Gastrocnemius medialis (tissue), 4 donors: Measurements from ENCODE around the gene CBLL2. TPM values are rescaled to one million over a fixed set of nuclear protein-coding genes. Genes with fewer than 3 reads are reported as not detected.

Experiments
- ATAC-seq, 2 donors: fragments of 150-250 bp; one replicate each; pipeline ENCODE4 v1.9.1; 2016
- DNase-seq, 2 donors: peaks; one replicate each; pipeline ENCODE4 v3.0.0-alpha.2; 2019
- H3K27ac ChIP-seq, 4 donors: fragments of 200-600 bp; sonication (generic); 1 replicate in 1 of 4; 2 replicates in 3 of 4; pipeline ENCODE4 v1.5.1; 2016 to 2018; ENCODE audit warnings: mild to moderate bottlenecking in 2 of 4, moderate library complexity in 1 of 4
- H3K27me3 ChIP-seq, 3 donors: fragments of 200-600 bp; sonication (generic) in 2 of 3; 1 replicate in 1 of 3; 2 replicates in 2 of 3; pipeline versions ENCODE4 v1.5.1 to v1.6.0; 2016 to 2019; ENCODE audit warnings: mild to moderate bottlenecking in 1 of 3, moderate library complexity in 1 of 3
- H3K36me3 ChIP-seq, 2 donors: fragments of 200-600 bp; sonication (generic) in 1 of 2; one replicate each; pipeline ENCODE4 v1.5.1; 2017 to 2018
- H3K4me1 ChIP-seq, 2 donors: fragments of 200-600 bp; sonication (generic) in 1 of 2; one replicate each; pipeline ENCODE4 v1.5.1; 2016 to 2017; ENCODE audit warnings: mild to moderate bottlenecking in 2 of 2
- H3K4me3 ChIP-seq, 4 donors: fragments of 200-600 bp; sonication (generic) in 3 of 4; 1 replicate in 1 of 4; 2 replicates in 3 of 4; pipeline ENCODE4 v1.5.1; 2016 to 2019; ENCODE audit warnings: mild to moderate bottlenecking in 2 of 4
- H3K9me3 ChIP-seq, 3 donors: fragments of 200-600 bp; sonication (generic) in 2 of 3; 1 replicate in 1 of 3; 2 replicates in 2 of 3; pipeline ENCODE4 v1.5.1; 2016 to 2019
- POLR2A ChIP-seq, 2 donors: fragments of 450-650 bp; IDR thresholded peaks; one replicate each; pipeline ENCODE4 v1.6.1; 2017; ENCODE audit warnings: antibody characterized with exemption in 2 of 2, mild to moderate bottlenecking in 2 of 2, moderate library complexity in 2 of 2
- in situ Hi-C, 4 donors: fragments of 200-750 bp; cut with MboI; loops; one replicate each; pipeline versions ENCODE4 v1.15.0 to v1.8.0; 2017; ENCODE audit warnings: low sequenced_read_pairs in 4 of 4
- intact Hi-C: fragments of 100-400 bp; cut with DNase I; formaldehyde crosslinking; loops from one replicate; pipeline ENCODE4 v1.15.1; 2023; ENCODE audit warnings: low total_unique reads
- total RNA-seq, 4 donors: library from RNA; depleted of rRNA; stranded (reverse); fragments of >200 nt; gene quantifications; one replicate each; pipeline versions ENCODE4 v1.1.0 to v1.2.3, GENCODE V29; 2016
- TF ChIP-seq, protein P1 (sequence below), 5 experiments: fragments of 450-650 bp in 3 of 5; fragments of 200-600 bp in 2 of 5; sonication (generic) in 2 of 5; IDR thresholded peaks in 4 of 5; conservative IDR thresholded peaks in 1 of 5; 1 replicate in 4 of 5; 2 replicates in 1 of 5; pipeline ENCODE4 v1.5.1; 2016 to 2019; ENCODE audit warnings: antibody characterized with exemption in 5 of 5, mild to moderate bottlenecking in 3 of 5, moderate library complexity in 3 of 5

CBLL2 gene, protein sequence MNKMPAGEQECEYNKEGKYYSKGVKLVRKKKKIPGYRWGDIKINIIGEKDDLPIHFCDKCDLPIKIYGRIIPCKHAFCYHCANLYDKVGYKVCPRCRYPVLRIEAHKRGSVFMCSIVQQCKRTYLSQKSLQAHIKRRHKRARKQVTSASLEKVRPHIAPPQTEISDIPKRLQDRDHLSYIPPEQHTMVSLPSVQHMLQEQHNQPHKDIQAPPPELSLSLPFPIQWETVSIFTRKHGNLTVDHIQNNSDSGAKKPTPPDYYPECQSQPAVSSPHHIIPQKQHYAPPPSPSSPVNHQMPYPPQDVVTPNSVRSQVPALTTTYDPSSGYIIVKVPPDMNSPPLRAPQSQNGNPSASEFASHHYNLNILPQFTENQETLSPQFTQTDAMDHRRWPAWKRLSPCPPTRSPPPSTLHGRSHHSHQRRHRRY
- total RNA-seq: not detected

DNA sequence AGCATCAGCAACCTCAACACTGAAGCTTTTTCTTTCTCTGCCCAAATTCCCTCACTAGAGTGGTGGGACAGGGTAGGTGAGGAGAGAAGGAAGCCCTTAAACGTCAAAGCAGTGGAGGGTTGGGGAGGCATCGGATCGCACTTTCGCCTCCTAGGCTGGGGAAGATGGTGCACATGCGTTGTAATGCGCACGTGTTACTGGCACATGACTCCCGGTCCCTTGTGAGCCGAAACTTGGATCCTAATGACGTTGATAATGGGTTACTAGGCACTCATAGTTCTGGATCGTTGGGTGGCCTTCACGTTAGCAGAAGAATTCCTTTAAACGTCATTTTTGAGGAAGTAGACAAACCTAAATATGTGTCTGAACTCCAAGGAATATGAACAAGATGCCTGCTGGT is at the start of gene CBLL2:
Gene CBLL2 (plus strand): TSS at position 301 of the 400 bp plus-strand sequence. CDS start 79 bp downstream, at position 380.
- in situ Hi-C loops: no loop called here
- H3K4me1 ChIP-seq: no peaks in the 10 kb centered on the region
- no peaks in the 10 kb centered on the region for H3K9me3 ChIP-seq
- no peak within 1 kb of the TSS for H3K27ac ChIP-seq
- H3K4me3 ChIP-seq: no peak within 1 kb of the TSS
- TF ChIP-seq POLR2A (IDR thresholded peaks at IDR 0.05): no peak
- TF ChIP-seq, protein P1, sequence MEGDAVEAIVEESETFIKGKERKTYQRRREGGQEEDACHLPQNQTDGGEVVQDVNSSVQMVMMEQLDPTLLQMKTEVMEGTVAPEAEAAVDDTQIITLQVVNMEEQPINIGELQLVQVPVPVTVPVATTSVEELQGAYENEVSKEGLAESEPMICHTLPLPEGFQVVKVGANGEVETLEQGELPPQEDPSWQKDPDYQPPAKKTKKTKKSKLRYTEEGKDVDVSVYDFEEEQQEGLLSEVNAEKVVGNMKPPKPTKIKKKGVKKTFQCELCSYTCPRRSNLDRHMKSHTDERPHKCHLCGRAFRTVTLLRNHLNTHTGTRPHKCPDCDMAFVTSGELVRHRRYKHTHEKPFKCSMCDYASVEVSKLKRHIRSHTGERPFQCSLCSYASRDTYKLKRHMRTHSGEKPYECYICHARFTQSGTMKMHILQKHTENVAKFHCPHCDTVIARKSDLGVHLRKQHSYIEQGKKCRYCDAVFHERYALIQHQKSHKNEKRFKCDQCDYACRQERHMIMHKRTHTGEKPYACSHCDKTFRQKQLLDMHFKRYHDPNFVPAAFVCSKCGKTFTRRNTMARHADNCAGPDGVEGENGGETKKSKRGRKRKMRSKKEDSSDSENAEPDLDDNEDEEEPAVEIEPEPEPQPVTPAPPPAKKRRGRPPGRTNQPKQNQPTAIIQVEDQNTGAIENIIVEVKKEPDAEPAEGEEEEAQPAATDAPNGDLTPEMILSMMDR (IDR thresholded peaks at IDR 0.05 in 4 of 5, conservative IDR thresholded peaks at IDR 0.05 in 1 of 5): no peak
- H3K36me3 ChIP-seq: no peaks in the 10 kb centered on the region
- ATAC-seq (no peak), DNase-seq (no peak)
- intact Hi-C loops: no loop called here
- H3K27me3 ChIP-seq: no peaks in the 10 kb centered on the region

DNA sequence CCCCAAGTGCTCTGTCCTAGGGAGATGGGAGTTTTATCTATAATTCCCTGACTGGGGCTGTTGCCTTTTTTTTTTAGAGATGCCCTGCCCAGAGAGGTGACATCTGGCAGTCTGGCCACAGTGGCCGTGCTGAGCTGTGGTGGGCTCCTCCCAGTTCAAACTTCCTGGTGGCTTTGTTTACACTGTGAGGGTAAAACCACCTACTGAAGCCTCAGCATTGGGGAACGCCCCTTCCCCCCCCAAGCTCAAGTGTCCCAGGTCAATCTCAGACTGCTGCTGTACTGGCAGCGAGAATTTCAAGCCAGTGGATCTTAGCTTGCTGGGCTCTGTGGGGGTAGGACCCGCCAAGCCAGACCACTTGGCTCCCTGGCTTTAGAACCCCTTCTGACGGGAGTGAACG is 38.3 kb upstream of the CBLL2 start:
- Histone ChIP-seq H3K27ac (no peak overlapping the region), H3K36me3 (no peaks in the 10 kb centered on the region), H3K9me3 (no peaks in the 10 kb centered on the region), H3K27me3 (no peaks in the 10 kb centered on the region), H3K4me1 (no peaks in the 10 kb centered on the region), H3K4me3 (no peak overlapping the region)
- DNase-seq: no peak
- no peak for ATAC-seq
- TF ChIP-seq, protein P1 (IDR thresholded peaks at IDR 0.05 in 4 of 5, conservative IDR thresholded peaks at IDR 0.05 in 1 of 5): no peak
- no peak for TF ChIP-seq POLR2A (IDR thresholded peaks at IDR 0.05)
- intact Hi-C loops: no loop called here
- in situ Hi-C loops: no loop called here

DNA sequence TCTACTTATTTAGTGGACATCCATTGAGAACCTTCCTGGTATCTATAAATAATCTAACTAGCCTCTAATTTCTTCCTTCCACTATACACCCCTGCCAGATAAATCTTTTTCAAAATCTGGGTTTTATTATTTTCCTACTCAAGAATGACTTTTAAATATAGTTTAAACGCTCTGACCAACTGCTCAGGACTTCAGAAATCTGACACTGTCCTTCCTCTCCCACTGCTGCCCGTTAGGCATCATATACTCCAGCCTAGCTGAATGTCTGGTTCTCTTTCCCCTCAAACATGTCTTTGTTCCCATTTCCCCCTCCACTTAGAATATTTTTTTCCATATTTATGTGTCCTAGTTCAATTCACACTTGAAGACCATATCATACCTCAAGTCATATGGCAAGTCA is 35.2 kb upstream of the CBLL2 start:
- H3K4me3 ChIP-seq: no peak overlapping the region
- ATAC-seq (no peak), DNase-seq (no peak)
- H3K27ac ChIP-seq: no peak overlapping the region
- no peaks in the 10 kb centered on the region for H3K4me1 ChIP-seq
- no peaks in the 10 kb centered on the region for H3K27me3 ChIP-seq
- intact Hi-C loops: no loop called here
- in situ Hi-C loops: no loop called here
- TF ChIP-seq, protein P1 (IDR thresholded peaks at IDR 0.05 in 4 of 5, conservative IDR thresholded peaks at IDR 0.05 in 1 of 5): no peak
- TF ChIP-seq POLR2A (IDR thresholded peaks at IDR 0.05): no peak
- no peaks in the 10 kb centered on the region for H3K9me3 ChIP-seq
- no peaks in the 10 kb centered on the region for H3K36me3 ChIP-seq

DNA sequence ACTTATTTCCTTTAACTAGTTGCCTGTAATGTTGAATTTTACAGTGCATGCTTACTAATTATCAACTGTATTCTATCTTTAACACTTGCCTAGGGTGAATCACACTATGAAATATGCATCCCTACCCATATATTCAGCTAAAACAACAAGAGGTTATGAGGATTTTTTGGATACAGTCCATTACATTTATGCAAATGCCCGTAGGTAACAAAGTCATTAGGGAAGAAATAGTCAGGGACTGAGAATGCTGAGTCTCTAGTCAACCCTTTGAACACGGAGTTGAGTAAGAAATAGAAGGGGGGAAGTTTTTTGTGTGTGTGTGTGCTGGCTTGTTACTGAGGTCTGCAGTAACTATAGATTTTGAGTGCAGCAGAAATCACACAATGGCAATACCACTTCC is 26.1 kb upstream of the CBLL2 start:
- Histone ChIP-seq H3K27me3 (no peaks in the 10 kb centered on the region), H3K4me3 (no peak overlapping the region), H3K9me3 (no peaks in the 10 kb centered on the region), H3K4me1 (no peaks in the 10 kb centered on the region), H3K27ac (no peak overlapping the region), H3K36me3 (no peaks in the 10 kb centered on the region)
- intact Hi-C loops: no loop called here
- in situ Hi-C loops: no loop called here
- DNase-seq (no peak), ATAC-seq (no peak)
- no peak for TF ChIP-seq POLR2A (IDR thresholded peaks at IDR 0.05)
- TF ChIP-seq, protein P1 (IDR thresholded peaks at IDR 0.05 in 4 of 5, conservative IDR thresholded peaks at IDR 0.05 in 1 of 5): no peak
